ENCODE results near the gene ARHGEF3.
"Not testable (repeated sequence)": the region's sequence is repeated elsewhere in the genome, so short reads cannot be mapped to it uniquely, and the experiment has no call there.

The ARHGEF3 gene

DNA sequence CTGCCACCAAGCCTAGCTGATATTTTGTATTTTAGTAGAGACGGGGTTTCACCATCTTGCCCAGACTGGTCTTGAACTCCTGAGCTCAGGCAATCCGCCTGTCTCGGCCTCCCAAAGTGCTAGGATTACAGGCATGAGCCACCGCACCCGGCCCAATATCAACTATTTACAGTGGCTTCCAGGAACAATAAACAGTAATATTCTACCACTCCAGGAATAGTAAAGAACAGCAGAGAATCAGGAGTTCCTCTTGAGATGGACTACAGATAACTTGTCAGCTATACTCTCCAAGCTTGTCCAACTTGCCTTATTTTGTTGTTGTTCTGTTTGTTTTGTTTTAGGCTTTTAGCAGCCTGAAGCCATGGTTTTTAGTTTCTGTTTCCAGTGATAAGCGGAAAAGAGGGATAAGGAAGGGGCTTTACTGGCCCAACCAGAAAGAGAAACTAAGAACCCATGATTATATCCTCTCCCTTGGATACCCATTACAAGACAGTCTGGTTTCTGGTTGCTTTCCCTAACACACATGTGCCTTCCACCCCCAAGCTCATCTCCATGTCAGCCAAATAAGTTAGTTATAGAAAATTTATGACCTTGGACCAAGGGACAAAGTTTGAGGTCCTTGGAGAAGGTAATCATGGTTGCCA is 36.7 kb downstream of the ARHGEF3 start:
- DNase-seq, result no peak

DNA sequence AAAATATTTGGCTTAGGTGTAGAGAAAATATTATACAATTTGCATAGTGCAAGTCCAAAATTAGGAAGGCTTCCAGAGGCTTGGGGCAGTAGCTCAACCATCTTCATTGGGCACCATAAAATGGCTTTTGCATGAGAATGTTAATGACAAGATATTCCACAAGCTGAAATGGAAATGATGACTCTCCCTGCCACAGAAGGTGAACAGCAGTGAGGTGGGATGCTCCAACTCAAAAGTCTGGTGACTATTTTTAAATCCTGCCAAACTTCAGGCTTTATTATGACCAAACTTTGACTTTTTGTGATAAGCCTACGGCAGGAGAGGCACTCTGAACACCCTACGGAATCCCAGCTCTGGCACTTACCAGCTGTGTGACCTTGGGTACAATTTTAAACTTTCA is 37.6 kb downstream of the ARHGEF3 start:
- DNase-seq, result no peak

DNA sequence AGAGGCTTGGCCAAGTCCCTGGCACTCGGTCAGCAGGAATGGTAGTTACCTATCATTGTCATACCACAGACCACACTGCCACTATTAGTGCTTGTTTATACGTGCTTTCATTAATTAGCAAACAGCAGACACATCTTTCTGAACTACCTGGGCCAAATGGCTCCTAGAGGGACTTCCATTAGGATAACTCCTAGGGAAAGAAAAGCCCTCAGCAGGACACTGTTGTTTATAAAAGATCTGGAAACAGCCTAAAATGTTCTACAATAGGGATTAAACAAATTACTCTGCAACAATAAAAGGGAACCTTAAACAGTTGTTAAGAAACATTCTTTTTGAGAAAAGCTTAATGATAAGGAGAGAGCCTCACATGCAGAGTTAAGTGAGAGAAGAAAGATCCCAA is 38.5 kb downstream of the ARHGEF3 start:
- DNase-seq, result no peak

DNA sequence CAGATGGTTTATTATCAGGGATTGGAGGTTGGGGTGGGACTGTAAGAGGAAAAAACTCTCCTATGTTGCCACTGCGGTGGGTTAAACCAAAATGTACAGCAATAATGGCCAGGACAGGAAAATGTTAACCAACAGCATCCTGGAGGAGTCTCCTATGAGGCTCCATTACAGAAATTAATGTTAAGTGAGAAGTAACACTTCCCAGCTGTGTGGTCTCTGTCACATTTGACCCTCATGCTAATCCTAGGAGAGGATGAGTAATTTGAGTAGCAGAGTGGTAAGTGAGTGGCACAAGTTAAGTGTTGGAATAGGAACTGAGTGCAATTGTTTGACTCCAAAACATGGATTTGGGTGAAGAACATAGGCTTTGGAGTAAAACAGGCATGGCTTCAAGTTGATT is 39.0 kb downstream of the ARHGEF3 start:
- no peak for DNase-seq

DNA sequence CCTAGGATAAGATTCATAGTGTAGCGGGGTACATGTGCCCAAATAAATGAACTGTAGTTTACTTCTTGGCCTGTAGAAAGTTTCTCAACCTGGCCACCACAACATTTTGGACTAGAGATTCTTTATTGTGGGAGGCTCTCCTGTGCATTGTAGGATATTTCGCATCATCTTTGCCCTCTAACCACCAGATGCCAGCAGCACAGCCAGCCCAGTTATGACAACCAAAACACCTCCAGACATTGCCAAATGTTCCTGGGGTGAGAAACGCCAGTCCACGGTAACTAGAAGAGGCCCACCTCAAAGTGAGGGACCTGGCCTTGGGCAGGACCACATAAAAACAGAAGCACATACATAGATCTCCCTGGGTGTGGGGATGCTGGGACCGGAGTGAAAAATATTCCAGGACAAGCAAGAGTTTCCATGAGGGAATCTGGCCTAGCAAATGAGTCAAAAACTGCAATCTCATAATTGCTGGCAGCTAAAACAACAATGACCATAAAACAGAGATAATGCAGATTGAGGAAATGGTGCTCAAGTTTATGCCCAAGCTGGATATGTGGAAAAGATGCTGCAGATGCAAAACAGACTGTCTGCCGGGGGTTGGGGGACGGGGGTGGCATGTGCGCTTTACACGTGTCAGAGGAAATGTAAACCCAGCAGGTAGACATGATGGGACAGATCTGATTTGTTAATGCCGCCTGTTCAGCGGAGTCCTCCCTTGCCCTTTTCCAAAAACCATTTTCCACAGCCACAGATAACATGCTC is 39.7 kb downstream of the ARHGEF3 start:
- no peak for DNase-seq

DNA sequence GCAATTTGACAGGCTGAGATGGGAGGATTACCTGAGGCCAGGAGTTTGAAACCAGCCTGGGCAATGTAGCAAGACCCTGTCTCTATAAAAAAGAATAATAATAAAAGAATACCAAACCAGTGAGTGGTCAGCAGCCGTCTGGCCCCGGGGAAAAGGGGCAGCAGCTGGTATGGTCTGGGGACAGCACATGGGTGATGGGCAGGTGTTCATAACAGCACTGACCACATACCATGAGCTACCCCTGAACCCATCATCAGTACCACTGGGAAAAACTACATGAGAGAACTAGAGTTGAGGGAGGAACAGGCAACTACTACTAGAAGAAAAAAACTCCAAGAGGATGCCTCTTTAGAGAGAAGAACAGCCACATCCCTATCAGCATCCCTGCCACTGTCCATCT is 40.7 kb downstream of the ARHGEF3 start:
- no peak for DNase-seq

DNA sequence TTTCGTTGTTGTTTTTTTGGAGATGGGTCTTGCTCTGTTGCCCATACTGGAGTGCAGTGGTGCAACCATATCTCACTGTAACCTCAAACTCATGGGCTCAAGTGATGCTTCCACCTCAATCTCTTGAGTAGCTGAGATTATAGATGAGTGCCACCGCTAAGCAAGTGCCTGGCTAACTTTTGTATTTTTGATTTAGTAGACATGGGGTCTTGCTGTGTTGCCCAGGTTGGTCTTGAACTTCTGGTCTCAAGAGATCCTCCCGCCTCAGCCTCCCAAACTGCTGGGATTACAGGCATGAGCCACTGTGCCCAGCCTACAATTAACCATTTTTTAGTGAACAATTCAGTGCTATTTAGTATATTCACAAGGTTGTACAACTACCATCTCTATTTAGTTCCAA is 42.2 kb downstream of the ARHGEF3 start:
- DNase-seq, result no peak

DNA sequence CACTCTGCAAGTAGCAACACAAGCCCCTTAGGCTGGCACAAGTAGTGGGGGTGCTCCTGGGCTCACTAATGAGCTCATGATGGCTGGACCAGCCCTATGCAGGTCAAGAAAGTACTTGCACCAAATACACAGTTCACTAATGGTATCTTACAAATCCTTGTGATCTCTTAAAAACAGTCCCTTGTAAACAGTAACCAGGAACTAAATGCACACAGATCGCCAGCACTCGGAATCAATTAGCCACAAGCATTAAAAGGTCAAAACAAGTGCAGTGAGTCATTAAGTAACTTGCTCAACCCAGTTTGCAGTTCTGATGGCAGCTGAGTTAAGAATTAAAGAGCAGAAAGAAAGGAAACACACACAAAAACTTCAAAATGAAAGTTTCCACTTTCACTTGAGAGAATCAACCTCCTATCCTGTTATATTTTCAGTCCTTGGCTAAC is 43.2 kb downstream of the ARHGEF3 start:
- no peak for DNase-seq

DNA sequence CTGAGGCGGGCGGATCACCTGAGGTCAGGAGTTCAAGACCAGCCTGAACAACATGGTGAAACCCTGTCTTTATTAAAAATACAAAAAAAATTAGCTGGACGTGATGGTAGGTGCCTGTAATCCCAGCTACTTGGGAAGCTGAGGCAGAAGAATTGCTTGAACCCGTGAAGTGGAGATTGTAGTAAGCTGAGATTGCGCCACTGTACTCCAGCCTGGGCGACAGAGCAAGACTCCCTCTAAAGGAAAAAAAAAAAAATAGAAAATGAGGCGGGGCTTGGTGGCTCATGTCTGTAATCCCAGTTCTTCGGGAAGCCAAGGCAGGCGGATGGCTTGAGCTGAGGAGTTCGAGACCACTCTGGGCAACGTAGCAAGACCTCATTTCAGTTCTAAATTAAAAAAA is 43.7 kb downstream of the ARHGEF3 start:
- not testable (repeated sequence) for DNase-seq

DNA sequence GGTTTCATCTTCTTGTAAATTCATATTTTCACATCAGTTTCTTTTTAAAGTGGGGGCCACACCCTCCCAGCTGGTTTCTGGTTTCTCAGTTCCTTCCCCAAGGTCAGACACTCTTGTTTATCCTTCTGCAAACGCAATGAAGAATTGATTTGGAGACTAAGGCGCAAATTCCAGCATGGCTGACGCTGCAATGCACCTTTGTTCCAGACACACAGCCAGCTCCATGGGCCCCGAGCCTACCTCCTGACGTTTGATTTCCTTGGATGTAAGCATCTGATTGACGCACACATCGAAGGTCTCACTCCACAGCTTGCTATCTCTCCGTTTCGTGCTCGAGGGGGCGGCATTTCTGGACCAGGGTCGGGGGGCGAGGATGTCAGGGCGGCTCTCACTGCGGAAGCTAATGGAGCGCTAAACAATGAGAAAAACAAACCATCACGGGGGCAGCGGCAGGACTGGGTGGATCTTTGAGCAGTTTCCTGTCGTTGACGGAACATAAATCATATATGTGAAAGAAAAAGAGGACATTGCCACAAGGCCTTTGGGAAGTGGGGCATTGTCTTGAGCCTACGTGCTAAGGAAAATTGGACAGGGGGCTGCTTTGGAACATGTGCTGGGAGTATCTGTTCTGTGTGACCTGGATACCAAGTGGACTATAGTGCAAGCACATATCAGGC is 46.9 kb downstream of the ARHGEF3 start:
- DNase-seq, result no peak

DNA sequence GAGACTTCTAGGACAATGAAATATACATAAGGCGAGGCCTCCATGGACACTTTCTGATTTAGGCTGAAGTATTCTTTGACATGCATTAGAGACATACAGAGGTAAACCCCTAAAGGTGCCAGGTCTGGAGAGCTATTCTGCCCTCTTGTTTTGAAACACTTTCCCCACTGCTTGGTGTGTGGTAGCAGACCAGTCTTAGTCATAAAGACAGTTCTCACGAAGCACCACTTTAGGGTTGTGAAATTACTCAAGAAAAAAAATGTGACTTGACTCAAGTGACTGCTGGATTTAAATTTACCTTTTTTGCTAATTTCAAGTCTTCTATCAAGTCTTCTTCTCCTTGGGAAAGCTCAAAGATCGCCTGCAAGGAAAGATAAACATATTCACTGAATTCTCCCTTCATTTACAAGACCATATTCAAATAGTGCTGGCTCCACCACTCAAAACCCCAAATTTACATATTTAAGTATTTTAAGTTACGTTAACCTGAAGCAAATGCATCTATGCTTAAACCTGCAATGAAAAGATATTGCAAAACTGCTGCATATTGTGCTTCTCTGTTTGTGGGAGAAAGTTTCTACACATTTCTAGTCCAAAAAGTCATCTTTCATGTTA is 48.4 kb downstream of the ARHGEF3 start:
- DNase-seq, result no peak

DNA sequence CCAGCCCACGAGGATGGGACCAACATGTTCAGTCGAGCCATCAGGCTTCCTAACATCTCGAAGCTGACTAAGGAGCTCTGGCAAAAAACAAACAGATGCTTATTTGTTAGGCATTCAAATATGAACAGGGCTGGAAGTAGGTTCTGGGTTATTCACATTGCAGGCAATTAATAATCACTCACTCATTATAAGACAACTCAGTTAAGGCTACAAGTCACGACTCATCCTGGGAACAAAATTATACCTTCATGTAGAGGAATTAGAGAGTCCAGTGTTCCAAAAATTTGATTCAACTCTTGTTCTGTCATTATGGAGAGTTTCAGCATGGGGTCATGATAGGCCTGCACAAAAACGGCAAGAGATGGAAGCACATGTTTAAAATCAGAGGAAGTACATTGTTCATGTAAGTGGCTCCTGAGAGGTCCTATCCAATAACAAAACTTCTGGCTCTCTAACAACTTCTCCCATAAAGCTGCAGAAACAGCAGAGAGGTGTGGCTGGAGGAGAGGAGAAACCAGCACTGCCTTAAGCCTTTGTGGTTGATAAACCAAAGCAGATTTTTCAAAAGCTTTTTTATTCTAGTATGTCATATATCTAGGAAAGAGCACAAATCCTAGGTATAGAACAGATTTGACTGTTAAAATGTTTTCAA is 50.6 kb downstream of the ARHGEF3 start:
- DNase-seq, result no peak

DNA sequence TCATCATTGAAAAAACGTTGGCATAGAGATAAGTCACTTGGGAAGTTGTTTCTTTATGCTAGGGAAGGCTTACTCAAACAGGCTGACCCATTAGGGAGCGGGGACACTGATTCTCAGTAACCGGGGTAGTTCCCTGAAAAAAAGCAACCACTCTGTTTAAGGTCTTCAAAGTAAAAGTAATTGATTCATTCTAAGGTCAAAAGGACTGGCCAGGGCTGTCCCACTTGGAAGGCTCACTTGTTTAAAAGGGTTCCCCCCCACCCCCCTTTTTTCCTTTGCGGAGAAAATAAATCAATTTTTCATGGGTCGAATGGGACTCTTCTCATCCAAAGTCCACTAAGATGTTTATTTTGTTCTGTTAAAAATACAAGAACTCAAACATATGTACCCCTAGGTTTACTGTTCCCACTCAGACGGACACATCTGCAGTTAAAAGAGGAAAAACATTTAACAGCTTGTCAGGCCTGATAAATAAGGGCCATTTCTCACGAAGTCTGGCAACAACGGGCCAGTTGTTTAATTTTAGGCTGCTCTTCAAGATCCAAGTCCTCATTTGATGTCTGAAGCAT is 53.0 kb downstream of the ARHGEF3 start:
- DNase-seq, result no peak

DNA sequence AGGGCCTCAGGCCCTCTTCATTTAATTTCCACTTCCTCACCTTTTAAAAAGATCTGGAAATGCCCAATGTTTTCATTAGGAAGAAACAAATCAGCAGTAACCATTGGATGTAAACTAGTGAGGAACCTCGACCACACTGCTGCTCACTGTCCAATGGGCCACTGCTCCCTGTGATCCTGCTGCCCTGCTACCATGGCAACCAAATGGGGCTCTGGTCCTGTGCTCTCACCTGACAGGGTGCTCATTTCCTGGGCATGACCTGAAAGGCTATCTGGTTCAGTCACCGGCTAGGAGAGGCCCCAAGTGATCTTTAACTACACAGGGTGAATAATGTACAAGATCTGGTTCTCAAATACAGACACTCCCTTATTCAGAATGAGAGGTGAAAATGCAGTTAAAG is 54.6 kb downstream of the ARHGEF3 start:
- no peak for DNase-seq

DNA sequence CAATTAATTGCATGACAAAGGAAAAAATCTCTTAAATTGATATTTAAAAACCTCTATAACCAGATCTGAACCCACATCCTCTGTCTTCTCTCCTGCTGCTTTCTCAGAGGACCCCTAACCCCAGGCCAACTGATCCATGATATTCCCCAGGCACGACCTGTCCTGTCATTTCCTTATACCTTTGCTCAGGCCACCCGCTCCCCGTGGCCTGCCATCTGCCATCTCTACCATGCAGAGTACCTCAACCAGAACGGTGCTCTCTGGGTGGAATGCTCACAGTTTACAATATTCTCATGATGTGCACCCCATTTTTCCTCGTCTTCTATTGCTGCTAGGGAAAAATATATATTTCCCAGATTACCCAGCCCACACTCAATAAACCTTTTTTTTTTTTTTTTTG is 57.7 kb downstream of the ARHGEF3 start:
- DNase-seq, result no peak

DNA sequence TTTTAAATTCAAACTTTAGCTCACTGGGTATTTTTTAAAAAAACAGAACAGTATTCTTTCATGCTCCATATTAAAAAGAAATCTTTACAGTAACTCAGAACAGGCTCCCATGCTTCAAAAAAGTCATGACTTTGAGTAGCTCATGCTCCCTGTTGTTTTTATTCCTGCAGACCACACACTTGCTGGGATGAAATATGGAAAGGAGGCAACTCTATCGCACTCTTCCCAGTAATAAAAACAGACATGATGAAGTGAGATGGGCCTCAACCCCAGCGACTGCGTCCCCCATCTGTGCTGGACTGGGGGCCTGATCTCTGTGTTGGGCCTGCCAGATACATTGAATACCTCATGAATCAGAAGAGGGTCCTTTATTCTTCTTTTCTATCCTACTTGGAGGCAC is 58.9 kb downstream of the ARHGEF3 start:
- no peak for DNase-seq

DNA sequence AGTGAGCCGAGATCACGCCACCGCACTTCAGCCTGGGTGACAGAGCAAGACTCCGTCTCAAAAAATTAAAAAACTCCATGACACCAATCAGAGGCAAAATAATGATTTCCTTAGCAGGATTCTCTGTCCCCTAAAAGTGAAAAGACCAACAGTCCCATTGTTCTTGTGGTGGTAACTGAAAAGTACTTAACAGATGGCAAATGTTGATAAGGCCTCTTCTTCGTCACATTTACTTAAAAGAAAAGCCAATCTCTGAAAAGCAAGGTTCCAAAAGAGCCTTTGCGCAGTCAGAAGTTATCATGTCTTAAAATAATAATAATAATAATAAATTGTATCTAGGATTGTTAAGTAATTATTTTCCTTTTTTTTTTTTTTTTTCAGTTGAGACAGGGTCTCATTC is 62.7 kb downstream of the ARHGEF3 start:
- DNase-seq, result no peak

DNA sequence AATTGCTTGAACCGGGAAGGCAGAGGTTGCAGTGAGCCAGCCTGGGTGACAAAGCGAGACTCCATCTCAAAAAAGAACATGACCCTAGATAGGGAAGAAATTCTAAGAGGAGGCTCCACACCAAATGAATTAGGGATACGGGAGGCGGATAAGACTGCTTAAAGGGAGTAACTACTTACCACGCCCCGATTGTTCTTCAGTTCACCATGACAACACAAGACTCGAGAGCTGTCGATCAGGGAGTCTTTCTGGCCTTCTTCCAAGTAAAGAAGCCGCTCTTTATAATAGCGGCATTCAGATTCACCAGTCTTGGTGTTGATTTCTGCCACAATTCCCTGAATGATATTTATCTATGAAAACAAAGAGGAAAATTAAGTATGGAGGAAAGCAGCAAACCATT is 64.7 kb downstream of the ARHGEF3 start:
- DNase-seq, result no peak

DNA sequence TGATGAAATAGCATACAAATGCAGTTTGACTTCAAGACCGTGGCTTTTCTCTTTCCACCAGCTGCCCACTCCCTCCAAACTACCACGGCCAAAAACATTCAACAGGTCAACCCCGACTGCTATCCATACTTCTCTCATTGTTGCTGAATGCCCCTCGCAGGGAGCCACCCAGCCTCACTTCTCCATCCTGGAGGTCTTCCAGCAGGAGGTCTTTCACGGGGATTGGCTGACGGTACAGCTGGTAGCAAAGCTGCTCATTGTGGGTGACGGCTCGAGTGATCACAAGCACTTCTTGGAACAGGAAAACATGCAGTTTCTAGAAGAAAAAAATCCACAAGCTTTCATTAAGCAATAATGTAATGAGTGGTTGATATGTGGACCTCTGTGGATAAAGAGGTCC is 69.6 kb downstream of the ARHGEF3 start:
- no peak for DNase-seq

DNA sequence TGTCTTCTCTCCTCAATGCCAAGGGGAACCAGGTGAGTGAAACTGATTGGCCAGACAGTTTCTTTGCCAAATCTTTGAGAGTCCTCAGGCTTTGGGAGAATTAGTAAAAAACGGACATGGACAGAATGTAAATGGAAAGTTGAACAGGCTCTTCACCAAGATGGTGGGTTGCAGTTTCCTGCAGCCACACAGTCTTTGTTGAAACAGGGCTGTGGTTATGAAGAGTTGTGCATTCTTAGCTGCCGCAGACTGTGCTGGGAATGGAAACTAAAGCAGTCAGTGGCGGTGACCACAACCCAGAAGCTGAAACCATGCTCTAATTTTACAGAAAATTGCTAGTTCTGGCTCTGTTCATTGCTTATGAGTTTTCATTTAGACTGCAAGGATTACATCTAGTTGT is 76.6 kb downstream of the ARHGEF3 start:
- no peak for DNase-seq

DNA sequence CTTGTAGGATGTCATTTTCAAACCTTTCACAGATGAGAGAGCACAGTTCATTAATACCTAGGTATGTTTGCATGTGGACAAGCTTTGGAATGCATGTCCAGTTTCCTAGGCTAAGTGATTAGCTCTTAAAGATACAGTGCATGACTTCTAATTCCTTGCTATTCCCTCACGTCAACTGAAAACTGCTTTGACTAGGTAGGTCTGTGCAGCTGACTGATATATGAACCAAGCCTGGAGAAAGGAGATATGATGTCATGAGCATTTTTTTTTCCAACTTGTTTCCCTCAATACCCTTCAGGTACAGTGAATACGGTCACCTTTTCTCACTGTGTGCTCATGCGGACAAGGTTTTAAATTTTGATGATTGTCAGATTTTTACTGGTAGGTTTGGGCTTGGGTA is 77.1 kb downstream of the ARHGEF3 start:
- no peak for DNase-seq

DNA sequence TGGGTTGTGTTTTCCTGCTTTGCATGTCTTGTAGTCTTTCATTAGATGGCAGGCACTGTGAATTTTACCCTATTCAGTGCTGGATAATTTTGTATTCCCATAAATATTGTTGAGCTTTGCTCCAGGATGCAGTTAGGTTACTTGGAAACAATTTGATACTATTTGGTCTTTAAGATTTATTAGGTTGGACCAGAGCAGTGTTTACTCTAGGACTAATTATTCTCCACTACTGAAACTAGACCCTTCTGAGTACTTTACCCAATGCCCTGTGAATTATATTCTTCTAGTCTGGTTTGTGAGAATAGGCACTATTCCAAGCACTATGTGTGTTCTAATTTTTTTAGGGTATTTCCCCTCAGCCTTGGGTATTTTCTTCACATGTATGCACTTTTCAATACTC is 80.9 kb downstream of the ARHGEF3 start:
- no peak for DNase-seq

DNA sequence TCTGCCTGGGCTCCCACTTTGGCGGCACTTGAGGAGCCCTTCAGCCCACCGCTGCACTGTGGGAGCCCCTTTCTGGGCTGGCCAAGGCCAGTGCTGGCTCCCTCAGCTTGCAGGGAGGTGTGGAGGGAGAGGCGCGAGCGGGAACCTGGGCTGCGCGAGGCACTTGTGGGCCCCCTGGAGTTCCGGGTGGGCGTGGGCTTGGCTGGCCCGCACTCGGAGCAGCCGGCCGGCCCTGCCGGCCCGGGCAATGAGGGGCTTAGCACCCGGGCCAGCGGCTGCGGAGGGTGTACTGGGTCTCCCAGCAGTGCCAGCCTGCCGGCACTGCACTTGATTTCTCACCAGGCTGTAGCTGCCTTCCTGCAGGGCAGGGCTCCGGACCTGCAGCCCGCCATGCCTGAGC is 82.9 kb downstream of the ARHGEF3 start:
- DNase-seq, result not testable (repeated sequence)

Measured in NCI-H2029 treated with DMSO at 0.1 percent for 48 hours (cell line).